Activated T-helper 2 cell treated with anti-CD3 and anti-CD28 coated beads, Interferon-gamma antibody, Interleukin-2, Interleukin-4, amounts not matched to agents 10 μg/mL and 5 μg/mL and 100 μg/mL, durations not matched to agents 14 hours and 24 hours and 36 hours (primary cell): ENCODE data around the gene SBF1. TPM values are rescaled to one million over a fixed set of nuclear protein-coding genes. Genes with fewer than 3 reads are reported as not detected.

Source experiments
- DNase-seq: peaks from one replicate; pipeline ENCODE4 v3.0.0; 2021; ENCODE audit warnings: low spot score
- H3K27ac Mint-ChIP-seq: one replicate; pipeline ENCODE4 v1.8.0; 2021; ENCODE audit warnings: mixed read lengths
- H3K27me3 Mint-ChIP-seq: one replicate; pipeline ENCODE4 v1.8.0; 2021; ENCODE audit warnings: low read depth, mixed read lengths
- H3K36me3 Mint-ChIP-seq: one replicate; pipeline ENCODE4 v1.8.0; 2021; ENCODE audit warnings: low read depth, mixed read lengths
- H3K4me1 Mint-ChIP-seq: one replicate; pipeline ENCODE4 v1.8.0; 2021; ENCODE audit warnings: low read depth, mixed read lengths
- H3K4me3 Mint-ChIP-seq: one replicate; pipeline ENCODE4 v1.8.0; 2021; ENCODE audit warnings: low read depth, mild to moderate bottlenecking, moderate library complexity, mixed read lengths
- H3K9me3 Mint-ChIP-seq: one replicate; pipeline ENCODE4 v1.8.0; 2021; ENCODE audit warnings: mixed read lengths
- intact Hi-C: fragments of 100-400 bp; cut with micrococcal nuclease; formaldehyde crosslinking; loops from one replicate; pipeline ENCODE4 v1.15.1; 2023
- total RNA-seq: library from RNA; stranded (reverse); gene quantifications from 2 replicates; pipeline ENCODE4 v1.2.3, GENCODE V29; 2022

SBF1 gene
- total RNA-seq, 1 donor from 2014 or later, result 106 TPM

- peaks cover 13% of the 10 kb centered on the region for H3K4me1 Mint-ChIP-seq
- no peak overlapping the region for H3K27ac Mint-ChIP-seq
- intact Hi-C loops, result loop anchor here (10.0 kb wide), 1 partner anchor 120 kb away; the partner anchor contains the start of gene PPP6R2
- no peak overlapping the region for H3K4me3 Mint-ChIP-seq
- no peaks in the 10 kb centered on the region for H3K27me3 Mint-ChIP-seq
- DNase-seq, result no peak
- H3K36me3 Mint-ChIP-seq, result peaks cover 50% of the 10 kb centered on the region
- H3K9me3 Mint-ChIP-seq, result no peaks in the 10 kb centered on the region
Measured at GRCh38 chr22:50465066-50465930, 9.5 kb downstream of the SBF1 start.

GRCh38 chr22:50464451-50464850, 10.4 kb downstream of the SBF1 start:
- H3K27ac Mint-ChIP-seq, result no peak overlapping the region
- H3K4me1 Mint-ChIP-seq, result peaks cover 10% of the 10 kb centered on the region
- H3K27me3 Mint-ChIP-seq, result no peaks in the 10 kb centered on the region
- H3K4me3 Mint-ChIP-seq, result no peak overlapping the region
- H3K9me3 Mint-ChIP-seq, result no peaks in the 10 kb centered on the region
- no peak for DNase-seq
- peaks cover 52% of the 10 kb centered on the region for H3K36me3 Mint-ChIP-seq
- intact Hi-C loops, result loop anchor here (10.0 kb wide), 1 partner anchor 120 kb away; the partner anchor contains the start of gene PPP6R2

- H3K9me3 Mint-ChIP-seq, result no peaks in the 10 kb centered on the region
- H3K4me1 Mint-ChIP-seq, result peaks cover 4% of the 10 kb centered on the region
- no peaks in the 10 kb centered on the region for H3K27me3 Mint-ChIP-seq
- no peak overlapping the region for H3K27ac Mint-ChIP-seq
- no peak overlapping the region for H3K4me3 Mint-ChIP-seq
- no peak for DNase-seq
- H3K36me3 Mint-ChIP-seq, result peaks cover 54% of the 10 kb centered on the region
- intact Hi-C loops, result loop anchor here (10.0 kb wide), 1 partner anchor 119 kb away; the partner anchor contains the start of gene PPP6R2
Measured at GRCh38 chr22:50463188-50463900, 11.5 kb downstream of the SBF1 start.

- H3K36me3 Mint-ChIP-seq, result peaks cover 60% of the 10 kb centered on the region
- no peaks in the 10 kb centered on the region for H3K9me3 Mint-ChIP-seq
- intact Hi-C loops, result loop anchor here (10.0 kb wide), 1 partner anchor 117 kb away; the partner anchor contains the start of gene PPP6R2
- peaks cover 4% of the 10 kb centered on the region for H3K4me1 Mint-ChIP-seq
- DNase-seq, result no peak
- no peak overlapping the region for H3K27ac Mint-ChIP-seq
- no peaks in the 10 kb centered on the region for H3K27me3 Mint-ChIP-seq
- H3K4me3 Mint-ChIP-seq, result no peak overlapping the region
Measured at GRCh38 chr22:50461979-50462540, 12.8 kb downstream of the SBF1 start.

DNA sequence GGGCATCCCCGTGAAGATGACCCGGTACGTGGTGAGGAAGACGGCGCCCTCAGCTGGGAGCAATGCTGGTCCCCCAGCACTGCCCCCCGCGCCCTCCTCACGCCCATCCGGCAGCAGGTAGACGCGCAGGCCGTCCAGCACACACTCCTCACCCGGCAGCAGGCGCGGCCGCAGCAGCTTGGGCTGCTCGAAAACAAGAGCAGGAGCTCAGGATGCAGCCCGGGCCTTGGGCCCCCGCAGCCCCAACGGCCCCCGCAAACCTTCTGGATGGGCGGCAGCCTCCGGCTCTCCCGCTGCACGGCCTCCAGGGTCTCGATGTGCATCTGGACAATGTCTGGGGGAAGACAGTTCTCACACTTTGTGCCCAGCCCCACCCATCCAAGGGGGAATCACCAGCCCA, 13.3 kb downstream of the SBF1 start:
- DNase-seq, result no peak
- no peaks in the 10 kb centered on the region for H3K4me1 Mint-ChIP-seq
- H3K4me3 Mint-ChIP-seq, result no peak overlapping the region
- H3K36me3 Mint-ChIP-seq, result peaks cover 59% of the 10 kb centered on the region
- H3K27ac Mint-ChIP-seq, result no peak overlapping the region
- H3K27me3 Mint-ChIP-seq, result no peaks in the 10 kb centered on the region
- intact Hi-C loops, result loop anchor here (10.0 kb wide), 1 partner anchor 117 kb away; the partner anchor contains the start of gene PPP6R2
- H3K9me3 Mint-ChIP-seq, result no peaks in the 10 kb centered on the region

DNA sequence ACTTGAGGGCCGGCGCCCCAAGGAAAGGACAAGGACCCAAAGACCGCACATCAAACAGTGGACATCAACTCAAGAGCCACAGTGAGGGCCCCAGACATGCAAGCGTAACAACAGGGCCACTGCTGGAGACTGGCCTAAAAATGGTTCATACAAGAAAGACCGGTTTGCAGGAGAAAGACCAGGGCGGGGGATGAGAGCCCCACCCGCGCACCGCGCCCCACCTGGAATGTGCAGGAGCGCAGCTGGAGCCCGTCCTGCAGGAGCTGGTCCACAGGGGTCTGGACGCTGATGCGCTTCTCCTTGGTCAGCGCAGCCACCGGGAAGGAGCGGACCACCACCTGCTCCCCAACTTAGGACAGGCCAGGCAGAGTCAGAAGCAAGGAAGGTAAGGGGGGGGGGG, 13.9 kb downstream of the SBF1 start:
- H3K27me3 Mint-ChIP-seq, result no peaks in the 10 kb centered on the region
- H3K4me1 Mint-ChIP-seq, result no peaks in the 10 kb centered on the region
- H3K9me3 Mint-ChIP-seq, result no peaks in the 10 kb centered on the region
- H3K27ac Mint-ChIP-seq, result no peak overlapping the region
- intact Hi-C loops, result loop anchor here (10.0 kb wide), 1 partner anchor 116 kb away; the partner anchor contains the start of gene PPP6R2
- H3K36me3 Mint-ChIP-seq, result peaks cover 55% of the 10 kb centered on the region
- no peak for DNase-seq
- no peak overlapping the region for H3K4me3 Mint-ChIP-seq

DNA sequence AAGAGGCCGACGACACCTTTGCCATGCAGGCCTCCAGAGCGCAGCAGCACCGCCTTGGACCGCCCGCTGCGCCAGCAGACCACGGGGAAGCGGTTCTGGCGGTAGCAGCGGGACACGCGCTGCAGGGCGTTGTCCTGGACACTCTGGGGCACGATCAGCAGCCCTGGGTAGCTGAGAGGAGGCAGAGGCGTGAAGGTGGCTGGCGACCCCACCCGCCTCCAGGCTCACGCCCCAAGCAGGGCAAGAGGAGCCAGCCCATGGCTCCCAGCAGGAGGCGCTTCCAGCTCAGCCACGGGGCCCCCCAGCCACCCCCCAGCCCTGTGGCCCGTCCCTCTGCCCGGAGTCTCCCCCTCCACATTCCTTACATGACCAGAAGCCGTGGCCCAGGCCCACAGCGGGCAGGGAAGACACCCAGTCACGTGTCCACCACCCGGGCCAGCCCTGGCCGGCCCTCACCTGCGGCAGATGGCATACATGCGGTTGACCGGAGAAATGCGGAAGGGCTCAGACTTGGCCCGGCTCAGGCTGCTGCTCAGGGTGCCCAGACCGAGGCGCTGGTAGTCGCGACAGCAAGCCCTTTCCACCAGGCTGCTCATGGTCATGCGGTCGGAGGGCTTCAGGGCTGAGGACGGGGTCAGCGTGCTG, 15.2 kb downstream of the SBF1 start:
- peaks cover 54% of the 10 kb centered on the region for H3K36me3 Mint-ChIP-seq
- H3K9me3 Mint-ChIP-seq, result no peaks in the 10 kb centered on the region
- H3K4me1 Mint-ChIP-seq, result no peaks in the 10 kb centered on the region
- no peak overlapping the region for H3K27ac Mint-ChIP-seq
- intact Hi-C loops, result loop anchor here (10.0 kb wide), 1 partner anchor 115 kb away; the partner anchor contains the start of gene PPP6R2
- no peak for DNase-seq
- H3K4me3 Mint-ChIP-seq, result no peak overlapping the region
- H3K27me3 Mint-ChIP-seq, result no peaks in the 10 kb centered on the region

GRCh38 chr22:50459016-50459415, 15.8 kb downstream of the SBF1 start:
- Mint-ChIP-seq H3K36me3 (peaks cover 53% of the 10 kb centered on the region), H3K4me1 (peaks cover under 1% of the 10 kb centered on the region), H3K9me3 (no peaks in the 10 kb centered on the region), H3K27me3 (no peaks in the 10 kb centered on the region), H3K27ac (no peak overlapping the region), H3K4me3 (no peak overlapping the region)
- intact Hi-C loops, result no loop called here
- DNase-seq, result no peak

- no peaks in the 10 kb centered on the region for H3K27me3 Mint-ChIP-seq
- H3K9me3 Mint-ChIP-seq, result no peaks in the 10 kb centered on the region
- H3K4me1 Mint-ChIP-seq, result peaks cover 10% of the 10 kb centered on the region
- H3K27ac Mint-ChIP-seq, result no peak overlapping the region
- no peak overlapping the region for H3K4me3 Mint-ChIP-seq
- DNase-seq, result no peak
- intact Hi-C loops, result no loop called here
- peaks cover 53% of the 10 kb centered on the region for H3K36me3 Mint-ChIP-seq
Measured at GRCh38 chr22:50456466-50457234, 18.2 kb downstream of the SBF1 start.

DNA sequence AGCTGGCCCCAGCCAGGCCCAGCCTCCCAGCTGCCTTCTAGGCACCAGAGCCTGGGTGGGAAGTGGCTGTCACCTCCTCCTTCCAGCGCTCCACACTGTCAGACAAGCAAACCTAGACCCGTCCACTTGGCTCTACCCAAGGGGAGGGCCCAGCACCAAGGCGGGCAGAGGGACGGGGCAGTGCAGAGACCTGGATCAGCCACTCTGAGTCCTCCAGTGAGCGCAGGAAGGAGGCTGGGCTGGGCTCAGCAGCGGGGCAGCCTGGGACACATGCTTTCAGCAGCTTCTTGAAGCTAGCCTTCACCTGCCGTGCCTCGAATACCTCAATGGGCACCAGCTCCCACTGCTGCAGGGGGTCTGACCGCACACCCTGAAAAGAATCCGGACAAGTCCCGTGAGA, 18.8 kb downstream of the SBF1 start:
- Mint-ChIP-seq H3K4me3 (no peak overlapping the region), H3K9me3 (no peaks in the 10 kb centered on the region), H3K4me1 (peaks cover 10% of the 10 kb centered on the region), H3K27me3 (no peaks in the 10 kb centered on the region), H3K36me3 (peaks cover 58% of the 10 kb centered on the region), H3K27ac (no peak overlapping the region)
- DNase-seq, result no peak
- intact Hi-C loops, result no loop called here

- H3K9me3 Mint-ChIP-seq, result no peaks in the 10 kb centered on the region
- H3K36me3 Mint-ChIP-seq, result peaks cover 56% of the 10 kb centered on the region
- no peak overlapping the region for H3K27ac Mint-ChIP-seq
- no peaks in the 10 kb centered on the region for H3K27me3 Mint-ChIP-seq
- peaks cover 10% of the 10 kb centered on the region for H3K4me1 Mint-ChIP-seq
- no peak overlapping the region for H3K4me3 Mint-ChIP-seq
- intact Hi-C loops, result no loop called here
- no peak for DNase-seq
Measured at GRCh38 chr22:50455201-50455600, 19.6 kb downstream of the SBF1 start.
